ENCODE results near the gene STX17. TPM values are rescaled to one million over a fixed set of nuclear protein-coding genes. Genes with fewer than 3 reads are reported as not detected.

The STX17 gene
- total RNA-seq (2016; rRNA removed; fragmentation: Illumina TruSeq; extraction: Trizol) (25.7 and 28.9 TPM in 2 replicates), polyA plus RNA-seq (2011; rRNA removed) (6.1 and 8.3 TPM in 2 replicates), polyA minus RNA-seq (2011; rRNA and poly(A)+ RNA removed; ENCODE audit: low replicate concordance) (8.5 and 9.0 TPM in 2 replicates), Bru-seq, nascent RNA (percentile 72 among the genes with signal in this experiment), BruChase-seq, experiment 1, labeled RNA remaining after a 6-hour chase (percentile 69 among the genes with signal in this experiment), BruChase-seq, experiment 2, labeled RNA remaining after a 2-hour chase (percentile 72 among the genes with signal in this experiment)
- total RNA-seq (2016; cell fraction: cytosol; rRNA removed; fragmentation: Illumina TruSeq; extraction: Trizol; ENCODE audit: low read depth) = 6.8 and 7.6 TPM in 2 replicates
- 23.1 and 30.1 TPM in 2 replicates for total RNA-seq (2016; cell fraction: insoluble cytoplasmic fraction; rRNA removed; fragmentation: Illumina TruSeq; extraction: Trizol)
- 13.3 and 13.7 TPM in 2 replicates for total RNA-seq (2016; cell fraction: membrane; rRNA removed; fragmentation: Illumina TruSeq; extraction: Trizol)
- 32.1 and 32.8 TPM in 2 replicates for total RNA-seq (2016; cell fraction: nucleus; rRNA removed; fragmentation: Illumina TruSeq; extraction: Trizol)
- 4.2 and 6.3 TPM in 2 replicates for polyA plus RNA-seq (2011; cell fraction: cytosol; rRNA removed)
- 9.9 and 11.6 TPM in 2 replicates for polyA plus RNA-seq (2011; cell fraction: nucleus; rRNA removed)
- 8.6 and 11.7 TPM in 2 replicates for polyA plus RNA-seq (2012)
- 1.4 and 3.9 TPM in 2 replicates for polyA plus RNA-seq (2016; cell fraction: cytosol; fragmentation: Illumina TruSeq; extraction: Trizol; ENCODE audit: low read depth)
- polyA plus RNA-seq (2016; cell fraction: insoluble cytoplasmic fraction; fragmentation: Illumina TruSeq; extraction: Trizol; ENCODE audit: low read depth) = 18.0 and 19.7 TPM in 2 replicates
- polyA plus RNA-seq (2016; cell fraction: membrane; fragmentation: Illumina TruSeq; extraction: Trizol; ENCODE audit: low read depth) = 5.4 and 5.7 TPM in 2 replicates
- polyA plus RNA-seq (2016; cell fraction: nucleus; fragmentation: Illumina TruSeq; extraction: Trizol; ENCODE audit: insufficient read depth, low read depth) = 20.1 and 24.1 TPM in 2 replicates
- 9.3 and 11.5 TPM in 2 replicates for polyA minus RNA-seq (2011; cell fraction: cytosol; rRNA and poly(A)+ RNA removed)
- 48.7 and 50.6 TPM in 2 replicates for polyA minus RNA-seq (2011; cell fraction: nucleus; rRNA and poly(A)+ RNA removed)
- long read RNA-seq, experiment 1, transcript STX17-201 (8 exons, 2,713 nt) = major isoform, 12 of 19 reads
- long read RNA-seq, experiment 1, partial matches to known transcripts = 1 of 19 reads
- long read RNA-seq, experiment 1, other reads (novel, unspliced or antisense) = 6 of 19 reads
- long read RNA-seq, experiment 2, partial matches to known transcripts = 9 of 12 reads
- long read RNA-seq, experiment 2, other reads (novel, unspliced or antisense) = 1 of 12 reads

DNA sequence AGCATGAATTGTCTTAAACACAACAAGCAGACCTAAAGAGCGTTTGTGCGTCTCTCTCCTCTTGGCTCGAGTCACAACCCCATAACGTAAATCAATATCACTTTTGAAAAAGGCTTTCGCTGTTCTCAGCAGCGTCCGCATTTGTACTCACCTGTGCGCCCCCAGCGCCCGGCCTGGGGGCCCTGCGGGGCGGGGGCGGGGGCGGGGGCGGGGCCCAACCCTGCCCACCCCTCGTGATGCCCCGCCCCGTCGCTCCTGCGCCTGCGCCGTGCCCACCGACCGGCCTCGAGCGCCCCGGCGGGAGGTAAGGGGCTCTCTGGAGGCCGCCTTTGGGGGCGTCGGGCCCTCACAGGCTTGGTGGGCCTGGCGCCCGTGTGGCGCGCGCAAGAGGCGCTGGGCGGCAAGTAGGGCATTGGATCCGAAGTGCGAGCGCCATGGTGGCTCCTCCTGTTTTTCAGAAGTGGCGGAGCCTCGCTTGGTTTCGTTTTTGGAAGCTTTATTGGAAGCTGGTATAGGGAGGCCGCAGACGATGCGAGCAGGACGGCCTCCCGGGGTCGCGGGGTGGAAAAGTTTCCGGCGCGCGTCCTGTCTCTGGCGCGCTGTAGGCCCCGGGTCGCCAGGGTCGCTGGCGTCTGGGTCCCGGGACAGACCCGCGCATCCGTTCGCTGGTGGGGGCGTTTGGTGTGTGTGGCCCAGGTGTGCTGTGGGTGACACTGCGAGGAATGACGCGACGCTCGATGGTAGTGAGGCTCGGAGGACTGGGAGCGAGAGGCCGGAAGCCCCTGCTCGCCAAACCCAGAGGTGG is at the start of gene STX17:
Gene STX17 (plus strand): TSS at position 252 of the 805 bp plus-strand sequence. CDS start 8,586 bp downstream, outside the sequence.
- POLR2A ChIA-PET = interaction anchor here (0.9 to 1.8 kb wide), 6 partner anchors 8 to 803 kb away, joined by 3 to 7 read pairs (median 3); partner anchors contain the start of genes ALG2, NR4A3 and SEC61B
- TF ChIP-seq, protein P1, sequence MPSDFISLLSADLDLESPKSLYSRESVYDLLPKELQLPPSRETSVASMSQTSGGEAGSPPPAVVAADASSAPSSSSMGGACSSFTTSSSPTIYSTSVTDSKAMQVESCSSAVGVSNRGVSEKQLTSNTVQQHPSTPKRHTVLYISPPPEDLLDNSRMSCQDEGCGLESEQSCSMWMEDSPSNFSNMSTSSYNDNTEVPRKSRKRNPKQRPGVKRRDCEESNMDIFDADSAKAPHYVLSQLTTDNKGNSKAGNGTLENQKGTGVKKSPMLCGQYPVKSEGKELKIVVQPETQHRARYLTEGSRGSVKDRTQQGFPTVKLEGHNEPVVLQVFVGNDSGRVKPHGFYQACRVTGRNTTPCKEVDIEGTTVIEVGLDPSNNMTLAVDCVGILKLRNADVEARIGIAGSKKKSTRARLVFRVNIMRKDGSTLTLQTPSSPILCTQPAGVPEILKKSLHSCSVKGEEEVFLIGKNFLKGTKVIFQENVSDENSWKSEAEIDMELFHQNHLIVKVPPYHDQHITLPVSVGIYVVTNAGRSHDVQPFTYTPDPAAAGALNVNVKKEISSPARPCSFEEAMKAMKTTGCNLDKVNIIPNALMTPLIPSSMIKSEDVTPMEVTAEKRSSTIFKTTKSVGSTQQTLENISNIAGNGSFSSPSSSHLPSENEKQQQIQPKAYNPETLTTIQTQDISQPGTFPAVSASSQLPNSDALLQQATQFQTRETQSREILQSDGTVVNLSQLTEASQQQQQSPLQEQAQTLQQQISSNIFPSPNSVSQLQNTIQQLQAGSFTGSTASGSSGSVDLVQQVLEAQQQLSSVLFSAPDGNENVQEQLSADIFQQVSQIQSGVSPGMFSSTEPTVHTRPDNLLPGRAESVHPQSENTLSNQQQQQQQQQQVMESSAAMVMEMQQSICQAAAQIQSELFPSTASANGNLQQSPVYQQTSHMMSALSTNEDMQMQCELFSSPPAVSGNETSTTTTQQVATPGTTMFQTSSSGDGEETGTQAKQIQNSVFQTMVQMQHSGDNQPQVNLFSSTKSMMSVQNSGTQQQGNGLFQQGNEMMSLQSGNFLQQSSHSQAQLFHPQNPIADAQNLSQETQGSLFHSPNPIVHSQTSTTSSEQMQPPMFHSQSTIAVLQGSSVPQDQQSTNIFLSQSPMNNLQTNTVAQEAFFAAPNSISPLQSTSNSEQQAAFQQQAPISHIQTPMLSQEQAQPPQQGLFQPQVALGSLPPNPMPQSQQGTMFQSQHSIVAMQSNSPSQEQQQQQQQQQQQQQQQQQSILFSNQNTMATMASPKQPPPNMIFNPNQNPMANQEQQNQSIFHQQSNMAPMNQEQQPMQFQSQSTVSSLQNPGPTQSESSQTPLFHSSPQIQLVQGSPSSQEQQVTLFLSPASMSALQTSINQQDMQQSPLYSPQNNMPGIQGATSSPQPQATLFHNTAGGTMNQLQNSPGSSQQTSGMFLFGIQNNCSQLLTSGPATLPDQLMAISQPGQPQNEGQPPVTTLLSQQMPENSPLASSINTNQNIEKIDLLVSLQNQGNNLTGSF (CRISPR knock-in tag; IDR thresholded peaks at IDR 0.05) = 0 out of 2 replicates have a peak, but pooled peaks have one; percentile 59
- TF ChIP-seq ERF (CRISPR knock-in tag; IDR thresholded peaks at IDR 0.05) = 0 out of 2 replicates have a peak, but pooled peaks have one; percentile 35
- TF ChIP-seq, protein P2, sequence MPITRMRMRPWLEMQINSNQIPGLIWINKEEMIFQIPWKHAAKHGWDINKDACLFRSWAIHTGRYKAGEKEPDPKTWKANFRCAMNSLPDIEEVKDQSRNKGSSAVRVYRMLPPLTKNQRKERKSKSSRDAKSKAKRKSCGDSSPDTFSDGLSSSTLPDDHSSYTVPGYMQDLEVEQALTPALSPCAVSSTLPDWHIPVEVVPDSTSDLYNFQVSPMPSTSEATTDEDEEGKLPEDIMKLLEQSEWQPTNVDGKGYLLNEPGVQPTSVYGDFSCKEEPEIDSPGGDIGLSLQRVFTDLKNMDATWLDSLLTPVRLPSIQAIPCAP (CRISPR knock-in tag; IDR thresholded peaks at IDR 0.05; ENCODE audit: low read depth) = no peak
- peak; percentile 91; the same call in 1 of the 2 replicates for TF ChIP-seq ZNF235 (CRISPR knock-in tag; IDR thresholded peaks at IDR 0.05; ENCODE audit: borderline replicate concordance)
- TF ChIP-seq, protein P3, sequence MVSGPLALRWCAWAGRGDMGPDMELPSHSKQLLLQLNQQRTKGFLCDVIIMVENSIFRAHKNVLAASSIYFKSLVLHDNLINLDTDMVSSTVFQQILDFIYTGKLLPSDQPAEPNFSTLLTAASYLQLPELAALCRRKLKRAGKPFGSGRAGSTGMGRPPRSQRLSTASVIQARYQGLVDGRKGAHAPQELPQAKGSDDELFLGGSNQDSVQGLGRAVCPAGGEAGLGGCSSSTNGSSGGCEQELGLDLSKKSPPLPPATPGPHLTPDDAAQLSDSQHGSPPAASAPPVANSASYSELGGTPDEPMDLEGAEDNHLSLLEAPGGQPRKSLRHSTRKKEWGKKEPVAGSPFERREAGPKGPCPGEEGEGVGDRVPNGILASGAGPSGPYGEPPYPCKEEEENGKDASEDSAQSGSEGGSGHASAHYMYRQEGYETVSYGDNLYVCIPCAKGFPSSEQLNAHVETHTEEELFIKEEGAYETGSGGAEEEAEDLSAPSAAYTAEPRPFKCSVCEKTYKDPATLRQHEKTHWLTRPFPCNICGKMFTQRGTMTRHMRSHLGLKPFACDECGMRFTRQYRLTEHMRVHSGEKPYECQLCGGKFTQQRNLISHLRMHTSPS (CRISPR knock-in tag; IDR thresholded peaks at IDR 0.05; ENCODE audit: low read depth) = peak; percentile 62; the same call in 1 of the 2 replicates
- TF ChIP-seq MTERF4 (CRISPR knock-in tag; IDR thresholded peaks at IDR 0.05) = peak; percentile 56; the same call in 1 of the 2 replicates

More for the DNA sequence above, at the start of gene STX17:
- Histone ChIP-seq H3K79me2 (ENCODE audit: insufficient read depth, low read length) (peaks cover 21% of the 10 kb centered on the region), H3K36me3 (replicated peaks in 1 of 2; ENCODE audit: control insufficient read depth in 1 of 2, insufficient read depth in 2 of 2, low read length in 2 of 2) (no peaks in the 10 kb centered on the region), H4K20me1 (ENCODE audit: insufficient read depth, low read length) (0 out of 2 replicates have a peak, but pooled peaks cover 2% of the 10 kb centered on the region), H3K9ac (ENCODE audit: insufficient read depth, low read depth, low read length) (peak within 1 kb of the TSS; percentile 97), H3K4me2 (ENCODE audit: low read depth, low read length) (peak within 1 kb of the TSS; percentile 91), H3K4me1 (ENCODE audit: insufficient read depth, low read length) (peaks cover 21% of the 10 kb centered on the region), H2AFZ (ENCODE audit: low read length) (peak within 1 kb of the TSS; percentile 99), H3K27ac (ENCODE audit: extremely low read length, insufficient read depth, low read length) (peak within 1 kb of the TSS; percentile 92), H3K27me3 (ENCODE audit: control insufficient read depth in 1 of 2, insufficient read depth in 2 of 2, low read length in 2 of 2) (no peaks in the 10 kb centered on the region; a peak in 1 of 5 replicates), H3K4me3 (replicated peaks in 1 of 3; ENCODE audit: insufficient read depth in 1 of 3, low read depth in 2 of 3, low read length in 3 of 3) (peak within 1 kb of the TSS; percentile 80 to 96 (median 83)), H3K9me3 (ENCODE audit: low read length) (no peaks in the 10 kb centered on the region)
- DNase-seq (ENCODE audit: low spot score) = peak; percentile 61
- ATAC-seq = peak; percentile 92
- TSS peak; percentile 68 for BruUV-seq (replicated peaks)
- in situ Hi-C loops (cut with HindIII; ENCODE audit: extremely low pct_ligation_motif_present, low pct_unique_long_range_greater_than_20kb) (loop anchor here (5.0 kb wide), 1 partner anchor 84 kb away; the partner anchor contains the start of gene NR4A3), intact Hi-C loops (cut with micrococcal nuclease; ENCODE audit: unreplicated experiment) (loop anchor here (2.0 to 5.0 kb wide), 3 partner anchors 86 to 192 kb away; partner anchors contain the start of genes ERP44, INVS and NR4A3)
- WGBS (ENCODE audit: low lambda C conversion rate) = under 1% methylated on average over 16 of the region's 76 CpGs
- FAIRE-seq = no peak
- CTCF ChIA-PET (ENCODE audit: low intra/inter-chr PET ratio, low total read pairs) = no interaction called here

Data from HepG2 (cell line).